HCT116 (cell line): ENCODE measurements around the gene ACYP1. TPM values are rescaled to one million over a fixed set of nuclear protein-coding genes. Genes with fewer than 3 reads are reported as not detected.

ENCODE experiments used
- ATAC-seq: fragments of 200-7000 bp; cut with Tn5 transposase; 2 replicates; pipeline ENCODE4 v1.9.1; 2020; ENCODE audit warnings: mild to moderate bottlenecking, moderate library complexity
- BruUV-seq: library from RNA; stranded (reverse); fragments of 400-500 nt; replicated peaks from 2 replicates; lab custom pipeline; 2021; lab: Mats Ljungman, UMichigan
- CTCF ChIA-PET: fragments of 300-600 bp; sonication (Branson Sonifier 250); formaldehyde crosslinking; loops from one replicate; lab custom pipeline; 2021; ENCODE audit warnings: antibody characterized with exemption; lab: Charles Lee
- POLR2A ChIA-PET: fragments of 300-600, 350-600 bp; sonication (Branson Sonifier 250); formaldehyde crosslinking; loops from one replicate; lab custom pipeline; 2021; ENCODE audit warnings: antibody characterized with exemption; lab: Charles Lee
- RAD21 ChIA-PET, 2 experiments: fragments of 300-600 bp; sonication (Branson Sonifier 250); formaldehyde crosslinking; loops; one replicate each; lab custom pipeline; 2023; ENCODE audit warnings: low total read pairs in 2 of 2; ENCODE audit not compliant: uncharacterized antibody in 2 of 2, unreplicated experiment in 2 of 2, low non-redundant PET in 1 of 2; lab: Charles Lee
- DNase-seq: peaks from one replicate; pipeline ENCODE4 v3.0.0-alpha.2; 2010; ENCODE audit warnings: low read depth, low spot score
- H2AFZ ChIP-seq: fragments of 200-600 bp; shearing (Covaris generic), sonication (generic); 2 replicates; pipeline ENCODE4 v1.6.1; 2017; ENCODE audit warnings: low read depth, mixed run types, mixed read lengths, antibody characterized with exemption, low read length; ENCODE audit not compliant: poor library complexity, severe bottlenecking
- H3K27ac ChIP-seq: 2 replicates; pipeline ENCODE4 v1.5.1; 2012; ENCODE audit warnings: low read depth, low read length
- H3K27me3 ChIP-seq: fragments of 200-600 bp; sonication (generic); 2 replicates; pipeline ENCODE4 v1.6.1; 2016; ENCODE audit warnings: mixed run types, low read length, mixed read lengths; ENCODE audit not compliant: insufficient read depth
- H3K36me3 ChIP-seq, 2 experiments: fragments of 200-500 bp in 1 of 2; fragments of 200-600 bp in 1 of 2; sonication (Bioruptor generic) in 1 of 2; sonication (generic) in 1 of 2; 2 replicates each; pipeline versions ENCODE4 v1.5.1 to v1.6.1; 2014 to 2016; ENCODE audit warnings: low read length in 2 of 2, inconsistent platforms in 1 of 2, mixed read lengths in 1 of 2, mixed run types in 1 of 2; ENCODE audit not compliant: insufficient read depth in 2 of 2, control insufficient read depth in 1 of 2
- H3K4me1 ChIP-seq, 2 experiments: fragments of 200-600 bp in 1 of 2; sonication (generic) in 1 of 2; 2 replicates each; pipeline versions ENCODE4 v1.5.1 to v1.6.1; 2012 to 2017; ENCODE audit warnings: low read length in 2 of 2, inconsistent platforms in 1 of 2, mild to moderate bottlenecking in 1 of 2, mixed read lengths in 1 of 2, mixed run types in 1 of 2, moderate library complexity in 1 of 2; ENCODE audit not compliant: insufficient read depth in 2 of 2, control insufficient read depth in 1 of 2
- H3K4me2 ChIP-seq: fragments of 200-600 bp; sonication (generic); 2 replicates; pipeline ENCODE4 v1.6.1; 2017; ENCODE audit warnings: mixed run types, low read length, mixed read lengths
- H3K4me3 ChIP-seq, 2 experiments: fragments of 200-600 bp in 1 of 2; sonication (generic) in 1 of 2; replicated peaks in 1 of 2; 2 replicates each; pipeline ENCODE4 v1.5.1; 2011 to 2016; ENCODE audit warnings: low read length in 2 of 2, control low read depth in 1 of 2, low read depth in 1 of 2, mild to moderate bottlenecking in 1 of 2, mixed read lengths in 1 of 2, mixed run types in 1 of 2
- H3K79me2 ChIP-seq: fragments of 200-600 bp; sonication (generic); 2 replicates; pipeline ENCODE4 v1.6.1; 2017; ENCODE audit warnings: mild to moderate bottlenecking, mixed run types, low read length, moderate library complexity, mixed read lengths; ENCODE audit not compliant: insufficient read depth
- H3K9ac ChIP-seq: fragments of 200-600 bp; sonication (generic); 2 replicates; pipeline ENCODE4 v1.6.1; 2016; ENCODE audit warnings: low read length, mixed read lengths
- H3K9me2 ChIP-seq: fragments of 200-600 bp; sonication (generic), shearing (Covaris generic); 2 replicates; pipeline ENCODE4 v1.6.1; 2017; ENCODE audit warnings: mixed run types, mild to moderate bottlenecking, moderate library complexity; ENCODE audit not compliant: insufficient read depth
- H3K9me3 ChIP-seq, 2 experiments: fragments of 200-500 bp in 1 of 2; fragments of 200-600 bp in 1 of 2; sonication (Bioruptor generic) in 1 of 2; sonication (generic) in 1 of 2; 2 replicates each; pipeline ENCODE4 v1.6.1; 2014 to 2017; ENCODE audit warnings: low read length in 2 of 2, mixed read lengths in 2 of 2, inconsistent platforms in 1 of 2, low read depth in 1 of 2, mild to moderate bottlenecking in 1 of 2, mixed run types in 1 of 2, moderate library complexity in 1 of 2; ENCODE audit not compliant: control insufficient read depth in 1 of 2, insufficient read depth in 1 of 2
- H4K20me1 ChIP-seq: fragments of 200-600 bp; sonication (generic), shearing (Covaris generic); 2 replicates; pipeline ENCODE4 v1.6.1; 2017; ENCODE audit warnings: mixed run types, mild to moderate bottlenecking, moderate library complexity; ENCODE audit not compliant: insufficient read depth
- ATF3 ChIP-seq: IDR thresholded peaks from 2 replicates; pipeline ENCODE4 v1.6.1; 2012
- CBX3 ChIP-seq: IDR thresholded peaks from 2 replicates; pipeline ENCODE4 v1.6.1; 2012; ENCODE audit warnings: low read depth
- CEBPB ChIP-seq: IDR thresholded peaks from 2 replicates; pipeline ENCODE4 v1.6.1; 2012; ENCODE audit warnings: low read depth
- ELF1 ChIP-seq: IDR thresholded peaks from 2 replicates; pipeline ENCODE4 v1.6.1; 2012; ENCODE audit warnings: low read depth, borderline replicate concordance
- FOSL1 ChIP-seq: IDR thresholded peaks from 2 replicates; pipeline ENCODE4 v1.6.1; 2012; ENCODE audit warnings: low read depth
- RAD21 ChIP-seq: IDR thresholded peaks from 2 replicates; pipeline ENCODE4 v1.6.1; 2012; ENCODE audit warnings: low read depth, mild to moderate bottlenecking
- SP1 ChIP-seq: IDR thresholded peaks from 2 replicates; pipeline ENCODE4 v1.6.1; 2012; ENCODE audit warnings: low read depth
- TCF7L2 ChIP-seq: IDR thresholded peaks from 2 replicates; pipeline ENCODE4 v1.7.0; 2011; ENCODE audit warnings: borderline replicate concordance, inconsistent platforms; ENCODE audit not compliant: insufficient read depth, insufficient read length; ENCODE audit errors: extremely low read depth
- ZNF274 ChIP-seq: fragments of 200-500 bp; sonication (Bioruptor generic); IDR thresholded peaks from 2 replicates; pipeline ENCODE4 v1.6.1; 2014; ENCODE audit warnings: mild to moderate bottlenecking, low read depth, low read length, inconsistent platforms
- intact Hi-C: fragments of 100-400 bp; cut with micrococcal nuclease; formaldehyde crosslinking; loops from 2 replicates; pipeline ENCODE4 v1.10.0; 2022
- total RNA-seq: library from RNA; stranded (reverse); gene quantifications from one replicate; pipeline ENCODE4 v1.2.1, GENCODE V29; 2021; ENCODE audit not compliant: unreplicated experiment
- TF ChIP-seq, protein P1 (sequence below): IDR thresholded peaks from 2 replicates; pipeline ENCODE4 v1.6.1; 2011; ENCODE audit warnings: mild to moderate bottlenecking, low read length, moderate library complexity; ENCODE audit not compliant: insufficient replicate concordance; ENCODE audit errors: extremely low read depth
- TF ChIP-seq, protein P2 (sequence below): IDR thresholded peaks from 2 replicates; pipeline ENCODE4 v1.6.1; 2012

The ACYP1 gene
- total RNA-seq, 1 experiment from 2014 or later = 30.7 TPM

GRCh38 chr14:75053396-75054291, 10.2 kb downstream of the ACYP1 start:
- Histone ChIP-seq H3K79me2 (peaks cover 31% of the 10 kb centered on the region), H3K9me3 (no peaks in the 10 kb centered on the region), H3K27me3 (no peaks in the 10 kb centered on the region), H3K4me2 (no peak overlapping the region), H3K9me2 (no peaks in the 10 kb centered on the region), H3K4me3 (no peak overlapping the region), H3K27ac (no peak overlapping the region), H2AFZ (no peak overlapping the region), H3K4me1 (peaks cover 0 to 16% of the 10 kb centered on the region in 2 experiments; a peak in 3 of 4 replicates), H4K20me1 (no peaks in the 10 kb centered on the region), H3K36me3 (peaks cover 0 to 7% of the 10 kb centered on the region in 2 experiments; a peak in 2 of 4 replicates), H3K9ac (no peak overlapping the region)
- TF ChIP-seq, protein P1, sequence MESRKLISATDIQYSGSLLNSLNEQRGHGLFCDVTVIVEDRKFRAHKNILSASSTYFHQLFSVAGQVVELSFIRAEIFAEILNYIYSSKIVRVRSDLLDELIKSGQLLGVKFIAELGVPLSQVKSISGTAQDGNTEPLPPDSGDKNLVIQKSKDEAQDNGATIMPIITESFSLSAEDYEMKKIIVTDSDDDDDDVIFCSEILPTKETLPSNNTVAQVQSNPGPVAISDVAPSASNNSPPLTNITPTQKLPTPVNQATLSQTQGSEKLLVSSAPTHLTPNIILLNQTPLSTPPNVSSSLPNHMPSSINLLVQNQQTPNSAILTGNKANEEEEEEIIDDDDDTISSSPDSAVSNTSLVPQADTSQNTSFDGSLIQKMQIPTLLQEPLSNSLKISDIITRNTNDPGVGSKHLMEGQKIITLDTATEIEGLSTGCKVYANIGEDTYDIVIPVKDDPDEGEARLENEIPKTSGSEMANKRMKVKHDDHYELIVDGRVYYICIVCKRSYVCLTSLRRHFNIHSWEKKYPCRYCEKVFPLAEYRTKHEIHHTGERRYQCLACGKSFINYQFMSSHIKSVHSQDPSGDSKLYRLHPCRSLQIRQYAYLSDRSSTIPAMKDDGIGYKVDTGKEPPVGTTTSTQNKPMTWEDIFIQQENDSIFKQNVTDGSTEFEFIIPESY = no peak
- TF ChIP-seq FOSL1 (no peak), CEBPB (no peak), ATF3 (no peak), ELF1 (no peak), RAD21 (no peak), CBX3 (no peak), TCF7L2 (no peak), ZNF274 (no peak), SP1 (no peak)
- TF ChIP-seq, protein P2, sequence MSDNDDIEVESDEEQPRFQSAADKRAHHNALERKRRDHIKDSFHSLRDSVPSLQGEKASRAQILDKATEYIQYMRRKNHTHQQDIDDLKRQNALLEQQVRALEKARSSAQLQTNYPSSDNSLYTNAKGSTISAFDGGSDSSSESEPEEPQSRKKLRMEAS = no peak
- BruUV-seq = no TSS peak
- ATAC-seq (no peak), DNase-seq (no peak)
- intact Hi-C loops = no loop called here
- POLR2A ChIA-PET = no interaction called here
- CTCF ChIA-PET = no interaction called here
- RAD21 ChIA-PET = no interaction called here
